Activated CD4-positive, alpha-beta memory T cell treated with anti-CD3 and anti-CD28 coated beads for 36 hours (primary cell): ENCODE measurements around the gene CSNK1G2. TPM values are rescaled to one million over a fixed set of nuclear protein-coding genes. Genes with fewer than 3 reads are reported as not detected.

Experiments used
- CTCF ChIA-PET: fragments of 350-600 bp; sonication (Branson Sonifier 250); formaldehyde crosslinking; loops from one replicate; lab custom pipeline; 2021; ENCODE audit warnings: antibody characterized with exemption, inconsistent platforms; lab: Charles Lee
- POLR2A ChIA-PET: fragments of 350-600 bp; sonication (Branson Sonifier 250); formaldehyde crosslinking; loops from one replicate; lab custom pipeline; 2021; ENCODE audit warnings: antibody characterized with exemption; lab: Charles Lee
- DNase-seq: peaks from one replicate; pipeline ENCODE4 v3.0.0-alpha.2; 2020
- H3K27ac Mint-ChIP-seq: one replicate; pipeline ENCODE4 v1.8.0; 2021; ENCODE audit warnings: mixed read lengths
- H3K27me3 Mint-ChIP-seq: one replicate; pipeline ENCODE4 v1.8.0; 2021; ENCODE audit warnings: mixed read lengths
- H3K36me3 Mint-ChIP-seq: one replicate; pipeline ENCODE4 v1.8.0; 2021; ENCODE audit warnings: mixed read lengths
- H3K4me1 Mint-ChIP-seq: one replicate; pipeline ENCODE4 v1.8.0; 2021; ENCODE audit warnings: low read depth, mixed read lengths
- H3K4me3 Mint-ChIP-seq: one replicate; pipeline ENCODE4 v1.8.0; 2021; ENCODE audit warnings: mild to moderate bottlenecking, mixed read lengths
- H3K9me3 Mint-ChIP-seq: one replicate; pipeline ENCODE4 v1.8.0; 2021; ENCODE audit warnings: mixed read lengths
- intact Hi-C: fragments of 100-400 bp; cut with micrococcal nuclease; formaldehyde crosslinking; loops from one replicate; pipeline ENCODE4 v1.15.1; 2023
- total RNA-seq, 2 experiments: library from RNA; stranded (reverse); gene quantifications; one replicate each; pipeline ENCODE4 v1.2.3, GENCODE V29; 2021

CSNK1G2 gene
- total RNA-seq, 2 experiments from 2014 or later = 63.7 to 66.2 TPM

GRCh38 chr19:2026770-2027169 lies 85.8 kb downstream of the CSNK1G2 start:
- Mint-ChIP-seq H3K36me3 (no peaks in the 10 kb centered on the region), H3K27ac (no peak overlapping the region), H3K27me3 (no peaks in the 10 kb centered on the region), H3K9me3 (peaks cover 7% of the 10 kb centered on the region), H3K4me3 (no peak overlapping the region), H3K4me1 (peaks cover 1% of the 10 kb centered on the region)
- CTCF ChIA-PET = no interaction called here
- POLR2A ChIA-PET = interaction anchor here (1.4 kb wide), 1 partner anchor 43 kb away, joined by 3 read pairs; no protein-coding TSS in a partner anchor
- no peak for DNase-seq
- intact Hi-C loops = no loop called here

- H3K27ac Mint-ChIP-seq = no peak overlapping the region
- no peak overlapping the region for H3K4me3 Mint-ChIP-seq
- no peak for DNase-seq
- intact Hi-C loops = no loop called here
- peaks cover 7% of the 10 kb centered on the region for H3K9me3 Mint-ChIP-seq
- POLR2A ChIA-PET = interaction anchor here (1.0 kb wide), 1 partner anchor 33 kb away, joined by 3 read pairs; no protein-coding TSS in a partner anchor
- H3K36me3 Mint-ChIP-seq = no peaks in the 10 kb centered on the region
- peaks cover 7% of the 10 kb centered on the region for H3K4me1 Mint-ChIP-seq
- no peaks in the 10 kb centered on the region for H3K27me3 Mint-ChIP-seq
- CTCF ChIA-PET = interaction anchor here (1.4 kb wide), 1 partner anchor 8 kb away, joined by 5 read pairs; no protein-coding TSS in a partner anchor
Observed at GRCh38 chr19:2027361-2027760, 86.4 kb downstream of the CSNK1G2 start.

Other genes with a start within 250 kb of the CSNK1G2 start
- not detected for gene ONECUT3, start 187.7 kb upstream of the CSNK1G2 start, total RNA-seq
- 1 to 10 TPM; 9.6 to 10.0 TPM for gene ATP8B3, start 128.9 kb upstream of the CSNK1G2 start, total RNA-seq
- 10 to 100 TPM; 41.9 to 45.3 TPM for gene REXO1, start 92.7 kb upstream of the CSNK1G2 start, total RNA-seq
- 10 to 100 TPM; 23.3 to 24.2 TPM for gene KLF16, start 77.6 kb upstream of the CSNK1G2 start, total RNA-seq
- 100 to 1,000 TPM; 108 to 110 TPM for gene ABHD17A, start 55.7 kb upstream of the CSNK1G2 start, total RNA-seq
- gene ADAT3, start 35.8 kb upstream of the CSNK1G2 start, total RNA-seq = 1 to 10 TPM; 5.7 to 5.8 TPM
- gene SCAMP4, start 35.8 kb upstream of the CSNK1G2 start, total RNA-seq = 10 to 100 TPM; 24.2 to 28.4 TPM
- 10 to 100 TPM; 37.3 to 42.9 TPM for gene BTBD2, start 74.5 kb downstream of the CSNK1G2 start, total RNA-seq
- gene MKNK2, start 110.1 kb downstream of the CSNK1G2 start, total RNA-seq = 100 to 1,000 TPM; 143 to 157 TPM
- gene MOB3A, start 155.2 kb downstream of the CSNK1G2 start, total RNA-seq = 100 to 1,000 TPM; 117 to 122 TPM
- 10 to 100 TPM; 14.2 to 16.4 TPM for gene IZUMO4, start 155.7 kb downstream of the CSNK1G2 start, total RNA-seq
- 10 to 100 TPM; 84.6 to 89.1 TPM for gene AP3D1, start 210.4 kb downstream of the CSNK1G2 start, total RNA-seq
- gene DOT1L, start 222.8 kb downstream of the CSNK1G2 start, total RNA-seq = 10 to 100 TPM; 50.2 to 53.7 TPM